Heart left ventricle (tissue), 13 donors: ENCODE measurements around the gene TMTC3.

Source experiments
- CTCF ChIP-seq, 12 donors: fragments of 200-600 bp; sonication (generic) in 4 of 12; IDR thresholded peaks; one replicate each; pipeline versions ENCODE4 v1.5.0 to v1.8.0; 2018 to 2022; ENCODE audit warnings: antibody characterized with exemption in 12 of 12, mild to moderate bottlenecking in 5 of 12
- POLR2A ChIP-seq, 2 donors: fragments of 450-650 bp; IDR thresholded peaks; one replicate each; pipeline ENCODE4 v1.6.1; 2017; ENCODE audit warnings: antibody characterized with exemption in 2 of 2, mild to moderate bottlenecking in 2 of 2, moderate library complexity in 2 of 2
- donor health status: ischemic (EF 13 %, LVEDD 7.1; RV severe dilation, severe dysfunction).
- donor health status: DM: no; HTN: yes; CAD: no.
- donor health status: DM: no; HTN: no; CAD: no.
- donor health status: ischemic (EF 25% LVEDD 6.9; RV normal size, moderate dysfunction).
- donor health status: ischemic (EF 25% LVEDD 5.7; RV mildly dilated, moderate dysfunction).
- donor health status: ischemic (EF 35%, LVEDD 5.7; RV mildly dilated, moderate dysfunction).
- donor health status: nonischemic (EF 11% LVEDD 7.7; RV severe dilation, severe dysfunction).
- donor health status: DM: yes; HTN: yes; CAD: no.
- donor health status: PGD.
- donor health status: ischemic (EF 29% LVEDD 5.4; RV normal size, mild dysfunction).
- donor health status: nonischemic (EF 23%, LVEDD 6.1; RV moderate dilation, normal function).

- TF ChIP-seq CTCF (IDR thresholded peaks at IDR 0.05) = no peak
- no peak for TF ChIP-seq POLR2A (IDR thresholded peaks at IDR 0.05)
Observed at GRCh38 chr12:88163371-88163770, 21.3 kb downstream of the TMTC3 start.
